Esophagus (tissue), 2 donors: ENCODE results near the gene NXF2. TPM values are rescaled to one million over a fixed set of nuclear protein-coding genes. Genes with fewer than 3 reads are reported as not detected.
"Not testable (repeated sequence)": the region's sequence is repeated elsewhere in the genome, so short reads cannot be mapped to it uniquely, and the experiment has no call there.

Experiments
- H3K27ac ChIP-seq, 2 donors: one replicate each; pipeline ENCODE4 v1.5.1; 2013; ENCODE audit warnings: low read depth in 2 of 2, mild to moderate bottlenecking in 2 of 2, inconsistent platforms in 1 of 2, low read length in 1 of 2, moderate library complexity in 1 of 2
- H3K27me3 ChIP-seq, 2 donors: one replicate each; pipeline ENCODE4 v1.6.1; 2013; ENCODE audit warnings: low read length in 2 of 2, control low read depth in 1 of 2, mild to moderate bottlenecking in 1 of 2; ENCODE audit not compliant: insufficient read depth in 2 of 2, control insufficient read depth in 1 of 2
- H3K36me3 ChIP-seq, 2 donors: one replicate each; pipeline ENCODE4 v1.6.1; 2013; ENCODE audit warnings: low read length in 1 of 2; ENCODE audit not compliant: control insufficient read depth in 2 of 2, insufficient read depth in 2 of 2
- H3K4me1 ChIP-seq, 2 donors: one replicate each; pipeline ENCODE4 v1.6.1; 2013; ENCODE audit warnings: low read length in 1 of 2; ENCODE audit not compliant: control insufficient read depth in 2 of 2, insufficient read depth in 2 of 2
- H3K4me3 ChIP-seq, 2 donors: one replicate each; pipeline ENCODE4 v1.5.1; 2013; ENCODE audit warnings: low read length in 2 of 2, mild to moderate bottlenecking in 2 of 2, low read depth in 1 of 2, moderate library complexity in 1 of 2
- H3K9me3 ChIP-seq, 2 donors: one replicate each; pipeline ENCODE4 v1.6.1; 2013; ENCODE audit warnings: mild to moderate bottlenecking in 2 of 2, low read depth in 1 of 2, low read length in 1 of 2, moderate library complexity in 1 of 2; ENCODE audit not compliant: control insufficient read depth in 2 of 2, insufficient read depth in 1 of 2
- WGBS, 2 donors: extraction: QIAGEN DNeasy Blood & Tissue Kit; methylation state at CpG; one replicate each; pipeline ENCODE4 v1.1.7; 2013; 5-methylcytosine and 5-hydroxymethylcytosine counted together
- polyA plus RNA-seq, 2 donors: library from polyadenylated mRNA; stranded (reverse); fragments of 200-250 nt; gene quantifications; one replicate each; pipeline ENCODE4 v1.2.3, GENCODE V29; 2013
- donor health status: healthy with polysubstance abuse.
- donor health status: Bipolar disorder and iron deficiency.

Gene NXF2, protein sequence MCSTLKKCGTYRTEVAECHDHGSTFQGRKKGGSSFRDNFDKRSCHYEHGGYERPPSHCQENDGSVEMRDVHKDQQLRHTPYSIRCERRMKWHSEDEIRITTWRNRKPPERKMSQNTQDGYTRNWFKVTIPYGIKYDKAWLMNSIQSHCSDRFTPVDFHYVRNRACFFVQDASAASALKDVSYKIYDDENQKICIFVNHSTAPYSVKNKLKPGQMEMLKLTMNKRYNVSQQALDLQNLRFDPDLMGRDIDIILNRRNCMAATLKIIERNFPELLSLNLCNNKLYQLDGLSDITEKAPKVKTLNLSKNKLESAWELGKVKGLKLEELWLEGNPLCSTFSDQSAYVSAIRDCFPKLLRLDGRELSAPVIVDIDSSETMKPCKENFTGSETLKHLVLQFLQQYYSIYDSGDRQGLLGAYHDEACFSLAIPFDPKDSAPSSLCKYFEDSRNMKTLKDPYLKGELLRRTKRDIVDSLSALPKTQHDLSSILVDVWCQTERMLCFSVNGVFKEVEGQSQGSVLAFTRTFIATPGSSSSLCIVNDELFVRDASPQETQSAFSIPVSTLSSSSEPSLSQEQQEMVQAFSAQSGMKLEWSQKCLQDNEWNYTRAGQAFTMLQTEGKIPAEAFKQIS
- not detected for polyA plus RNA-seq

DNA sequence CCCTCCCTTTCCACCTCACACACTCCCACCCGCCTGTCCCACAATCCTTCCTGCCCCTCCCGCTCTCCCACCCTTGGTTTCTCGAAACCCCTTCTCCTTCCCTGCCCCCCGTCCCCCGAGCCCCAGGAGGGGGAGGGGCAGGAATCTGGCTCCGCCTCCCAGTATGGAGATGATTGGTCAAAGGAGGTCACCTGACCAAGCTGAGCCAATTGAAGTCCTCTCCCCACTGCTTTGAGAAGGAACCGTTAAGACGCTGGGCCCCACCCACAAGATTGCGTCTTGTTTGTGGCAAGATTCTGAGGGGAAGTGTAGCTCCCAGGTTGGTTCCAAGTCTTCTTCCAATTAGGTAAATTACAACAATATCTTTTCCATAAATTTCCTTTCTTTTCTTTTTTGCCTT lies at the start of gene NXF2:
Gene NXF2, plus strand, starts transcription at position 275 of the 400 bp plus-strand sequence. CDS start 59,912 bp downstream, outside the sequence.
- no CpG with 5 or more reads among the region's 9 CpGs for WGBS, 2 donors

DNA sequence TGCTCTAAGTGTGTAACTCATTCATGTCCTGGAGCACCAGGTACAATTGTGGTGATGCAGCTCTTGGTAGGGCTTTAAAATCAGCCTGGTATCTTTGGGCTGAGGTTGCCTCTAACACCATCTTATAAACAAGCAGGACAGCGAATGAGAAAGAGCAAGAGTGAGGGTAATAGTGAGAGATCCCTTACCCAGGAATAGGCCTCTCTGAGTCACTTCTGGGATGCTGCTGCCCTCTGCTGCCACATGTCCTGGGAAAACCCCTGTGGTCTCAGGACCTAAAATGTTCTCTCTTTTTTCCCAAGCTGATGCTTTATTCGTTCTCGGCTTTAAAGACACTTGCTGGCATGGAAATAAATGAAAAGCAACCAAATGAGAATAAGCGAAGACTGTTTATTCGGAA lies 39.0 kb upstream of the NXF2 start:
- not testable (repeated sequence) for H3K9me3 ChIP-seq, H3K27ac ChIP-seq, H3K27me3 ChIP-seq, H3K36me3 ChIP-seq, H3K4me3 ChIP-seq, H3K4me1 ChIP-seq
- WGBS, 2 donors, result no CpG with 5 or more reads among the region's 5 CpGs

More for the DNA sequence above, at the start of gene NXF2:
- not testable (repeated sequence) for H3K4me3 ChIP-seq, H3K4me1 ChIP-seq, H3K9me3 ChIP-seq, H3K36me3 ChIP-seq, H3K27ac ChIP-seq, H3K27me3 ChIP-seq

DNA sequence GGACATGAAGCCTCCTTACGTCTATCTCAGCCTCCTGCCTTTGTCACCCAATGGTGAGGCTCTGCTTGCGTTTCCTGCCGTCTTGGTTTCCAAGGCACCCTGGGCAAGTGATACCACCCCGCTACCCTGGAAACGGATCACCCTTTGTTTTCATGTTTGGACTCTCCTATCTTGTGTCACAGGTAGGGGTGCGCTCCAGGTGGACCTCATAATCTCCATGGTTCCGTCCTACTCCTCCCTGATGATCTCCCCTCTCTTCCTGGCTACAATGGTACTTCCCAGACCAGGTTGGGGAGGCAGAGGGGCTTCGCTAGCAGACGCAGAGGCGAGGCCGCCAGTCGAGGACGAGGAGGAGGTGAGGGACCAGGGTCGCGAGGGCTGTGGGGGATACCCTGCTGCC lies 32.0 kb upstream of the NXF2 start, which contains the start of gene TCP11X1:
Gene TCP11X1, plus strand, starts transcription at position 316 of the 400 bp plus-strand sequence.
- not testable (repeated sequence) for H3K9me3 ChIP-seq, H3K4me1 ChIP-seq, H3K27ac ChIP-seq, H3K4me3 ChIP-seq, H3K36me3 ChIP-seq, H3K27me3 ChIP-seq
- no CpG with 5 or more reads among the region's 15 CpGs for WGBS, 2 donors

DNA sequence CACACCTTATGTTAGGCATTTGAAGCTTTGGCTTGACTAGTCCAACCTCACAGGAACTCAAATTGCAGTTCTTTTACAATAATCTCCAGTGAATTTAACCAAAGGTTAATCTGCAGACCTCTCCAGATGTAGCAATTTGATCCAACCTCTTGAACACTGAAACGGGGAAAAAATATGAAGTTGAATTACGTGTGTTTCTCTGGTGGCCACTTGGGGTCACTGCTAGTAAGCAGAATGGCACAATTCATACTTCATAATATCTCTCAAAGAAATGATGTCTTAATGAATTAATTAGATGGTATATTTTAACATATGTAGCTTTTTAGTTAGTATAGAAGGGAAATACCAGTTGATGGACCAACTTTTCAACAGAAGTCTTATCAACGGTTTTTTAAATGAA lies 30.5 kb upstream of the NXF2 start:
- not testable (repeated sequence) for H3K36me3 ChIP-seq, H3K4me1 ChIP-seq, H3K27ac ChIP-seq, H3K27me3 ChIP-seq, H3K9me3 ChIP-seq, H3K4me3 ChIP-seq
- WGBS, 2 donors, result no CpG with 5 or more reads among the region's 3 CpGs

DNA sequence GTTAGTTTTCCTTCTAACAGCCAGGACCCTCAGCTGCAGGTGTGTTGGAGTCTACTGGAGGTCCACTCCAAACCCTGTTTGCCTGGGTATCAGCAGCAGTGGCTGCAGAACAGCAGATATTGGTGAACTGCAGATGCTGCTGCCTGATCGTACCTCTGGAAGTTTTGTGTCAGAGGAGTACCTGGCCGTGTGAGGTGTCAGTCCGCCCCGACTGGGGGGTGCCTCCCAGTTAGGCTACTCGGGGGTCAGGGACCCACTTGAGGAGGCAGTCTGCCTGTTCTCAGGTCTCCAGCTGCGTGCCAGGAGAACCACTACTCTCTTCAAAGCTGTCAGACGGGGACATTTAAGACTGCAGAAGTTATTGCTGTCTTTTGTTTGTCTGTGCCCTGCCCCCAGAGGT lies 11.3 kb upstream of the NXF2 start:
- not testable (repeated sequence) for H3K27ac ChIP-seq, H3K27me3 ChIP-seq, H3K4me1 ChIP-seq, H3K36me3 ChIP-seq, H3K4me3 ChIP-seq, H3K9me3 ChIP-seq
- 76 to 85% methylated on average over 5 of the region's 7 CpGs for WGBS, 2 donors

DNA sequence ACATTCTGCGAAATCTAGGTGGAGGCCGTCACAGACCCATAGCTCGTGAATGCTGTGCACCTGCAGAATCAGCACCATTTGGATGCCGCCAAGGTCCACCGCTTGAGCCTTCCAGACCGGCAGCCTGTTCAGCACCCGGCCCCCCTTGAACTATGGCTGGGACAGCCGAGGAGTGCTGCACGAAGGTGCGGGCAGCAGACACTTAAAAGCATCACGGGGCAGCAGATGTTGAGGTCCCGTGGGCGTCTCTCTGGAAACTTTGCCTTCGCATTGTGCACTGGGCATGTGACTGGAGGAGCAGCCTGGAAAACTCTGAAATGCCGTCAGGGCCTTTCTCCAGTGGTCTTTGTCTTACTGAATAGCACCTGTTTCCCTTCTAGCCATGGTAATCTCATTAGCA lies 6.7 kb upstream of the NXF2 start:
- not testable (repeated sequence) for H3K27ac ChIP-seq, H3K4me1 ChIP-seq, H3K9me3 ChIP-seq, H3K27me3 ChIP-seq, H3K36me3 ChIP-seq, H3K4me3 ChIP-seq
- WGBS, 2 donors, result 81 to 87% methylated on average over 9 of the region's 15 CpGs

DNA sequence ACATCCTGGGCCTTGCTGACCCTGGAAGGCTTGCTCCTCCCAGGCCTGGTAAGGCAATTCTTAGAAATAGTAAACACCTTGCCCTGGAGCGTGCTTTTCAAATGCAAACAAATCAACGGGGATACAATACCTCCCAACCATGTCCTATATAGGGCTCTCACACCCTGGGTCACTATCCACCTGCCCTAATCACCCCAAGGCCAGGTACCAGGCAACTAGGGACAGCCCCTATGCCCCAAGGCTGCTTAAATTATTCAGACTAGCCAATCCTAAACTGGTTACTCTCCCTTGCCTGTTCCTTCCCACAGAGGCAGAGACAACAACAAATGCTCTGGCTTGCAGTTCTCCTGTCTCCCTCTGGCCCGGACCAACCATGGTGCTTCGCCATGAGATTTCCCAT lies 25.3 kb downstream of the NXF2 start:
- H3K9me3 ChIP-seq, H3K4me1 ChIP-seq, H3K27ac ChIP-seq, H3K4me3 ChIP-seq, H3K27me3 ChIP-seq, H3K36me3 ChIP-seq: not testable (repeated sequence)
- WGBS, 2 donors, result no CpG with 5 or more reads among the region's 4 CpGs

DNA sequence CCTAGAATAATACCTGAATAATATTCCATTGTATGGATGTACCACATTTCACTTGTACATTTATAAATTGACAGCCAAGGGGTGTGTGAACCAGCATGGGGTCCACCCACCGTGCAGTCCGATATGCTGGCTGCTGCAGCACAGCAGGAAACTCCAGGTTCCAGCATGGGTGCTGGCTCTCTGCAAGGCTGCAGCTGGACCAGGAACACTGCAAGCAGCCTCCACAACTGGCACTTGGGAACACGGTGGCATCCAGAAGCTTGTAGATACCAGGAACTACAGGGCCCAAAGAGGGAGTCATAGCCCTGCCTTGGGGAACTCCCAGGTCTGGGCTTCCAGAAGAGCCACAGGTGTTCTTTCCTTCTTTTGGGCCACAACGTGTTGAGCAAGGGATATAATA lies 91.2 kb downstream of the NXF2 start:
- Histone ChIP-seq H3K4me1 (no peaks in the 10 kb centered on the region), H3K9me3 (no peaks in the 10 kb centered on the region), H3K36me3 (no peaks in the 10 kb centered on the region), H3K4me3 (no peak overlapping the region), H3K27ac (no peak overlapping the region), H3K27me3 (no peaks in the 10 kb centered on the region)
- WGBS, 2 donors, result 70 to 78% methylated on average over 4 of the region's 4 CpGs

DNA sequence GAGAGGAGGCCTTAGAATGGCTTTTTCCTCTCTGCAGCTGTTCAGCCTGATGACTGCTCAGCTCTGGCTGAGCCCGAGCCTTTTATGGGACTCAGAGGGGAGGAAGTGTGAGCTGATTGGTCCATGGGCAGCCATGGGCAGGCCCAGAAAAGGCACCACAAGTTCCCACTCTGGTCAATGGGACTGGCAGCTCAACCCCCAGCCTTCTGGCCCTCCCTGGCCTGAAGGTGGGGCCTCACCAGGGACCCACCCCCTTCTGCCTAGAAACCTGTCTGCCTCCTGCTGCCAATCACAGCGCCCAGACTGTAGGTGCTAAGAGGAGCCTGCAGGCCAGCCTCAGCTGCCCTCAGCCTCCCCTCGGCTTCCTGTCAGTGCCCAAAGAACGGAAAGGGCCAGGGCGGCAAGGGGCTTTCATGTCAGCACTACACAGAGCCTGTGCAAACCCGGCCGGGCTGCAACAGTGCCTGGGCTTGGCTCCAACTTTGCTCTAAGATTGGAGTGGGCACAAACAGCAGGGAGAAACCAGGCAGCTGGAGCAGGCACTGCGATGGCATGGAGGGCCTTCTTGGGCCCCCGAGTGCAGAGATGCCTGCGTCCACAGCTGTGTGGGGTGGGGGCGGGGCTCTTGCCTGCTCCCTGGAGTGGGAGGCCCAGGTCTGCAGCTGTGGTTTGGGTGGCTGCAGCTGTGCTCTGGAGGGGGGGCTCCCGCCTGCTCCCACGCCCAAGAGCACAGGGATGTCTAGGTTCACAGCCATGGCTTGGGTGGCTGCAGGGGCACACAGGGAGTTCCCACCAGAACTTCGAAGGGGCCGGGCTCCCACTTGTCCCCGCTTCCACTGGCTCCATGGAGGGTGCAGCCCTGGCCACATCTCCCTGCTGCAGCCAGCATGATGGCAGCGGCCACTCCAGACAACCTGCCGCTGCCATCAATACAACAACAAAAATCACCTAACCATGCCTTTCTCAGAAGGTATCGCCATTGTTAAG lies 92.6 kb downstream of the NXF2 start:
- no peaks in the 10 kb centered on the region for H3K9me3 ChIP-seq
- 73 to 76% methylated on average over 15 to 19 of the region's 19 CpGs for WGBS, 2 donors
- H3K27ac ChIP-seq, result no peak overlapping the region
- H3K4me3 ChIP-seq, result no peak overlapping the region
- no peaks in the 10 kb centered on the region for H3K27me3 ChIP-seq
- H3K4me1 ChIP-seq, result no peaks in the 10 kb centered on the region
- no peaks in the 10 kb centered on the region for H3K36me3 ChIP-seq
